ENCODE results near the gene HPSE.
A peak's percentile ranks its signal among the peaks of the same experiment; 100 is the strongest.

HPSE gene

GRCh38 chr4:83262682-83263081 is 72.0 kb downstream of the HPSE start:
- Histone ChIP-seq H3K9me3 (no peaks in the 10 kb centered on the region), H3K36me3 (peaks cover 7% of the 10 kb centered on the region), H3K4me1 (ENCODE audit: control insufficient read depth in 1 of 2, insufficient read depth in 1 of 2, low read depth in 1 of 2, low read length in 1 of 2) (peaks cover 27 to 39% of the 10 kb centered on the region in 2 experiments), H3K27me3 (no peaks in the 10 kb centered on the region), H3K4me3 (ENCODE audit: low read depth in 1 of 2, low read length in 1 of 2) (no peak overlapping the region), H3K27ac (no peak overlapping the region)
- no peak for TF ChIP-seq CTCF (IDR thresholded peaks at IDR 0.05)

GRCh38 chr4:83261307-83261706 is 73.3 kb downstream of the HPSE start:
- no peaks in the 10 kb centered on the region for H3K27me3 ChIP-seq
- no peak overlapping the region for H3K4me3 ChIP-seq (ENCODE audit: low read depth in 1 of 2, low read length in 1 of 2)
- no peak for TF ChIP-seq CTCF (IDR thresholded peaks at IDR 0.05)
- H3K9me3 ChIP-seq: no peaks in the 10 kb centered on the region
- H3K36me3 ChIP-seq: peaks cover 7% of the 10 kb centered on the region
- peaks cover 14 to 30% of the 10 kb centered on the region in 2 experiments for H3K4me1 ChIP-seq (ENCODE audit: control insufficient read depth in 1 of 2, insufficient read depth in 1 of 2, low read depth in 1 of 2, low read length in 1 of 2)
- no peak overlapping the region for H3K27ac ChIP-seq

- TF ChIP-seq CTCF (IDR thresholded peaks at IDR 0.05): no peak
- H3K27me3 ChIP-seq: no peaks in the 10 kb centered on the region
- H3K4me1 ChIP-seq (ENCODE audit: control insufficient read depth in 1 of 2, insufficient read depth in 1 of 2, low read depth in 1 of 2, low read length in 1 of 2): peaks cover 13 to 24% of the 10 kb centered on the region in 2 experiments
- H3K4me3 ChIP-seq (ENCODE audit: low read depth in 1 of 2, low read length in 1 of 2): no peak overlapping the region
- H3K36me3 ChIP-seq: peaks cover 7% of the 10 kb centered on the region
- H3K27ac ChIP-seq: no peak overlapping the region
- H3K9me3 ChIP-seq: no peaks in the 10 kb centered on the region
Measured at GRCh38 chr4:83259586-83259985, 75.1 kb downstream of the HPSE start.

- TF ChIP-seq CTCF (IDR thresholded peaks at IDR 0.05): no peak
- Histone ChIP-seq H3K4me1 (ENCODE audit: control insufficient read depth in 1 of 2, insufficient read depth in 1 of 2, low read depth in 1 of 2, low read length in 1 of 2) (peaks cover 9 to 19% of the 10 kb centered on the region in 2 experiments), H3K4me3 (ENCODE audit: low read depth in 1 of 2, low read length in 1 of 2) (no peak overlapping the region), H3K27me3 (no peaks in the 10 kb centered on the region), H3K9me3 (no peaks in the 10 kb centered on the region), H3K36me3 (peaks cover 7% of the 10 kb centered on the region), H3K27ac (peak overlapping the region; percentile 30)
Measured at GRCh38 chr4:83258461-83258860, 76.2 kb downstream of the HPSE start.

GRCh38 chr4:83257811-83258210 is 76.8 kb downstream of the HPSE start:
- H3K27ac ChIP-seq: no peak overlapping the region
- H3K36me3 ChIP-seq: peaks cover 7% of the 10 kb centered on the region
- no peaks in the 10 kb centered on the region for H3K27me3 ChIP-seq
- no peak for TF ChIP-seq CTCF (IDR thresholded peaks at IDR 0.05)
- peaks cover 15 to 26% of the 10 kb centered on the region in 2 experiments for H3K4me1 ChIP-seq (ENCODE audit: control insufficient read depth in 1 of 2, insufficient read depth in 1 of 2, low read depth in 1 of 2, low read length in 1 of 2)
- H3K4me3 ChIP-seq (ENCODE audit: low read depth in 1 of 2, low read length in 1 of 2): no peak overlapping the region
- no peaks in the 10 kb centered on the region for H3K9me3 ChIP-seq

GRCh38 chr4:83255584-83255983 is 79.1 kb downstream of the HPSE start:
- H3K4me3 ChIP-seq (ENCODE audit: low read depth in 1 of 2, low read length in 1 of 2): no peak overlapping the region
- no peaks in the 10 kb centered on the region for H3K36me3 ChIP-seq
- peaks cover 37 to 45% of the 10 kb centered on the region in 2 experiments for H3K4me1 ChIP-seq (ENCODE audit: control insufficient read depth in 1 of 2, insufficient read depth in 1 of 2, low read depth in 1 of 2, low read length in 1 of 2)
- no peak overlapping the region for H3K27ac ChIP-seq
- H3K9me3 ChIP-seq: no peaks in the 10 kb centered on the region
- TF ChIP-seq CTCF (IDR thresholded peaks at IDR 0.05): no peak
- H3K27me3 ChIP-seq: no peaks in the 10 kb centered on the region
